HepG2 (cell line): Measurements from ENCODE around the gene LYZ. TPM values are rescaled to one million over a fixed set of nuclear protein-coding genes. Genes with fewer than 3 reads are reported as not detected.

Experiments used
- BRF2 ChIP-seq: sonication (generic); formaldehyde crosslinking; IDR thresholded peaks from 2 replicates; pipeline ENCODE4 v1.8.1; 2022; ENCODE audit warnings: mild to moderate bottlenecking, missing genetic modification reagents
- JUND ChIP-seq: sonication (generic); formaldehyde crosslinking; IDR thresholded peaks from 2 replicates; pipeline ENCODE4 v1.8.0; 2022; ENCODE audit warnings: mild to moderate bottlenecking, missing genetic modification reagents
- KAT8 ChIP-seq: IDR thresholded peaks from 2 replicates; pipeline ENCODE4 v1.6.1; 2016; ENCODE audit warnings: missing genetic modification reagents, missing compliant biosample characterization
- KDM1A ChIP-seq: IDR thresholded peaks from 2 replicates; pipeline ENCODE4 v1.6.1; 2016; ENCODE audit warnings: missing compliant biosample characterization
- MEF2D ChIP-seq: sonication (generic); formaldehyde crosslinking; IDR thresholded peaks from 2 replicates; pipeline ENCODE4 v1.5.1; 2020; ENCODE audit warnings: mild to moderate bottlenecking, missing genetic modification reagents
- MEIS1 ChIP-seq: sonication (generic); formaldehyde crosslinking; IDR thresholded peaks from 2 replicates; pipeline ENCODE4 v1.9.0; 2021; ENCODE audit warnings: mild to moderate bottlenecking, missing genetic modification reagents, moderate library complexity, borderline replicate concordance
- MNT ChIP-seq: fragments of 450-650 bp; IDR thresholded peaks from 2 replicates; pipeline ENCODE4 v1.6.1; 2016
- NFRKB ChIP-seq: fragments of 450-650 bp; IDR thresholded peaks from 2 replicates; pipeline ENCODE4 v1.6.1; 2017
- NFYC ChIP-seq: IDR thresholded peaks from 2 replicates; pipeline ENCODE4 v1.6.1; 2016; ENCODE audit warnings: missing genetic modification reagents, missing compliant biosample characterization
- RERE ChIP-seq: IDR thresholded peaks from 2 replicates; pipeline ENCODE4 v1.6.1; 2016; ENCODE audit warnings: low read depth, missing genetic modification reagents, missing compliant biosample characterization
- SMYD3 ChIP-seq: sonication (generic); formaldehyde crosslinking; IDR thresholded peaks from 2 replicates; pipeline ENCODE4 v1.8.1; 2023; ENCODE audit warnings: mild to moderate bottlenecking, missing genetic modification reagents
- ZHX1 ChIP-seq: sonication (generic); formaldehyde crosslinking; IDR thresholded peaks from 2 replicates; pipeline ENCODE4 v1.8.1; 2022; ENCODE audit warnings: low read depth, mild to moderate bottlenecking, missing genetic modification reagents
- ZNF143 ChIP-seq: sonication (generic); formaldehyde crosslinking; IDR thresholded peaks from 2 replicates; pipeline ENCODE4 v1.4.0; 2020; ENCODE audit warnings: missing genetic modification reagents
- ZNF331 ChIP-seq: sonication (generic); formaldehyde crosslinking; IDR thresholded peaks from 2 replicates; pipeline ENCODE4 v1.4.0; 2020; ENCODE audit warnings: missing genetic modification reagents
- ZNF414 ChIP-seq: sonication (generic); formaldehyde crosslinking; IDR thresholded peaks from 2 replicates; pipeline ENCODE4 v1.5.0; 2020; ENCODE audit warnings: missing genetic modification reagents
- ZNF598 ChIP-seq: sonication (generic); formaldehyde crosslinking; IDR thresholded peaks from 2 replicates; pipeline ENCODE4 v1.5.1; 2020; ENCODE audit warnings: mild to moderate bottlenecking, missing genetic modification reagents, borderline replicate concordance
- ZNF772 ChIP-seq: sonication (generic); formaldehyde crosslinking; IDR thresholded peaks from 2 replicates; pipeline ENCODE4 v1.5.0; 2020; ENCODE audit warnings: mild to moderate bottlenecking, missing genetic modification reagents
- ZNF883 ChIP-seq: sonication (generic); formaldehyde crosslinking; IDR thresholded peaks from 2 replicates; pipeline ENCODE4 v1.5.1; 2020; ENCODE audit warnings: mild to moderate bottlenecking, missing genetic modification reagents; ENCODE audit errors: not compliant biosample characterization
- polyA plus RNA-seq, 8 experiments: library from polyadenylated mRNA; depleted of rRNA in 3 of 8; stranded (reverse) in 7 of 8; unstranded in 1 of 8; fragments of >200 nt; fragmentation: Illumina TruSeq in 4 of 8; extraction: Trizol in 4 of 8; gene quantifications; 2 replicates each; pipeline versions ENCODE4 v1.2.1 to v1.2.3, GENCODE V29; 2011 to 2016; ENCODE audit warnings: low read depth in 4 of 8, missing spikeins in 1 of 8, mixed read lengths in 1 of 8; ENCODE audit not compliant: insufficient read depth in 1 of 8
- total RNA-seq, 5 experiments: library from RNA; depleted of rRNA; stranded (reverse); fragments of >200 nt; fragmentation: Illumina TruSeq; extraction: Trizol; gene quantifications; 2 replicates each; pipeline ENCODE4 v1.2.3, GENCODE V29; 2016; ENCODE audit warnings: low read depth in 1 of 5

LYZ gene
- total and polyA plus RNA-seq, 2 of the 13 experiments (the other 11 are each of a cell fraction or from before 2014, with no cell fraction given): 1,788 to 2,054 TPM

- TF ChIP-seq RERE (CRISPR knock-in tag) (no peak; the same call in 1 of the 2 replicates), NFYC (CRISPR knock-in tag) (peak; percentile 78), NFRKB (no peak), ZNF331 (peak; percentile 25; the same call in 1 of the 2 replicates), MEIS1 (peak; percentile 51), MEF2D (peak; percentile 34; the same call in 1 of the 2 replicates), KDM1A (CRISPR knock-in tag) (0 out of 2 replicates have a peak, but pooled peaks have one; percentile 4), JUND (CRISPR knock-in tag) (no peak), ZNF883 (CRISPR knock-in tag) (peak; percentile 79), ZNF143 (CRISPR knock-in tag) (no peak), ZNF598 (CRISPR knock-in tag) (peak; percentile 89; the same call in 1 of the 2 replicates), SMYD3 (CRISPR knock-in tag) (peak; percentile 99), MNT (no peak), BRF2 (peak; percentile 95), ZNF772 (CRISPR knock-in tag) (peak; percentile 66; the same call in 1 of the 2 replicates), KAT8 (CRISPR knock-in tag) (peak; percentile 86), ZHX1 (CRISPR knock-in tag) (no peak; the same call in 1 of the 2 replicates), ZNF414 (no peak; the same call in 1 of the 2 replicates)
These were observed 11.6 kb downstream of the LYZ start, which contains the start of gene YEATS4 (continued) for GRCh38 chr12:69359531-69360347.
